Trophoblast cell (in vitro differentiated cells and primary cell): ENCODE measurements around the gene SCN1A.

ENCODE experiments used
- DNase-seq, 2 donors: peaks; one replicate each; pipeline ENCODE4 v3.0.0-alpha.2; 2016
- H2AFZ ChIP-seq: 2 replicates; pipeline ENCODE4 v1.6.1; 2013; ENCODE audit warnings: low read length, moderate library complexity, mild to moderate bottlenecking; ENCODE audit not compliant: insufficient read depth, poor library complexity
- H2AK5ac ChIP-seq: 2 replicates; pipeline ENCODE4 v1.6.1; 2013; ENCODE audit warnings: mild to moderate bottlenecking, low read length
- H2BK120ac ChIP-seq: 2 replicates; pipeline ENCODE4 v1.6.1; 2013; ENCODE audit warnings: low read length, mild to moderate bottlenecking, moderate library complexity; ENCODE audit not compliant: insufficient read depth, poor library complexity
- H2BK12ac ChIP-seq: 2 replicates; pipeline ENCODE4 v1.6.1; 2013; ENCODE audit warnings: mild to moderate bottlenecking, low read length, moderate library complexity
- H2BK5ac ChIP-seq: 2 replicates; pipeline ENCODE4 v1.6.1; 2013; ENCODE audit warnings: low read length, low read depth, moderate library complexity, mild to moderate bottlenecking; ENCODE audit not compliant: poor library complexity
- H3K14ac ChIP-seq: 2 replicates; pipeline ENCODE4 v1.6.1; 2013; ENCODE audit warnings: mild to moderate bottlenecking, low read length
- H3K18ac ChIP-seq: 2 replicates; pipeline ENCODE4 v1.6.1; 2013; ENCODE audit warnings: mild to moderate bottlenecking, low read length
- H3K23ac ChIP-seq: 2 replicates; pipeline ENCODE4 v1.6.1; 2013; ENCODE audit warnings: low read length
- H3K27ac ChIP-seq: 2 replicates; pipeline ENCODE4 v1.5.1; 2013; ENCODE audit warnings: low read depth, mild to moderate bottlenecking, inconsistent platforms, low read length, moderate library complexity
- H3K27me3 ChIP-seq: 2 replicates; pipeline ENCODE4 v1.6.1; 2013; ENCODE audit warnings: inconsistent platforms, mild to moderate bottlenecking, low read length, moderate library complexity; ENCODE audit not compliant: insufficient read depth
- H3K36me3 ChIP-seq, 2 experiments: 1 replicate in 1 of 2; 2 replicates in 1 of 2; pipeline ENCODE4 v1.6.1; 2013; ENCODE audit warnings: low read length in 2 of 2, mild to moderate bottlenecking in 2 of 2, moderate library complexity in 1 of 2; ENCODE audit not compliant: insufficient read depth in 2 of 2, control insufficient read depth in 1 of 2
- H3K4ac ChIP-seq: 2 replicates; pipeline ENCODE4 v1.6.1; 2013; ENCODE audit warnings: low read depth, mild to moderate bottlenecking, low read length, moderate library complexity
- H3K4me1 ChIP-seq, 2 experiments: 1 replicate in 1 of 2; 2 replicates in 1 of 2; pipeline ENCODE4 v1.6.1; 2013; ENCODE audit warnings: low read length in 2 of 2, mild to moderate bottlenecking in 2 of 2, moderate library complexity in 1 of 2; ENCODE audit not compliant: insufficient read depth in 2 of 2, control insufficient read depth in 1 of 2
- H3K4me2 ChIP-seq: 2 replicates; pipeline ENCODE4 v1.6.1; 2013; ENCODE audit warnings: inconsistent platforms, mild to moderate bottlenecking, low read length, moderate library complexity
- H3K4me3 ChIP-seq: 2 replicates; pipeline ENCODE4 v1.5.1; 2013; ENCODE audit warnings: mild to moderate bottlenecking, low read depth, low read length, inconsistent platforms
- H3K79me1 ChIP-seq: one replicate; pipeline ENCODE4 v1.6.1; 2013; ENCODE audit warnings: low read length
- H3K79me2 ChIP-seq: 2 replicates; pipeline ENCODE4 v1.6.1; 2013; ENCODE audit warnings: low read length, mild to moderate bottlenecking; ENCODE audit not compliant: control insufficient read depth, insufficient read depth, poor library complexity
- H3K9ac ChIP-seq: 2 replicates; pipeline ENCODE4 v1.6.1; 2013; ENCODE audit warnings: mild to moderate bottlenecking, low read length
- H3K9me3 ChIP-seq: 2 replicates; pipeline ENCODE4 v1.6.1; 2013; ENCODE audit warnings: low read depth, mild to moderate bottlenecking, control low read depth, inconsistent platforms, low read length; ENCODE audit not compliant: insufficient read depth
- H4K12ac ChIP-seq: 2 replicates; pipeline ENCODE4 v1.6.1; 2013; ENCODE audit warnings: low read depth, mild to moderate bottlenecking, low read length, moderate library complexity
- H4K8ac ChIP-seq: 2 replicates; pipeline ENCODE4 v1.6.1; 2013; ENCODE audit warnings: low read depth, mild to moderate bottlenecking, low read length, moderate library complexity
- H4K91ac ChIP-seq: one replicate; pipeline ENCODE4 v1.6.1; 2013; ENCODE audit warnings: low read depth, mild to moderate bottlenecking, low read length, moderate library complexity
- WGBS: extraction: QIAGEN DNeasy Blood & Tissue Kit; methylation state at CpG from one replicate; pipeline ENCODE4 v1.1.7; 2013; ENCODE audit warnings: missing lambda C conversion rate; ENCODE audit not compliant: insufficient read length, insufficient coverage; ENCODE audit errors: extremely low coverage; 5-methylcytosine and 5-hydroxymethylcytosine counted together

SCN1A gene

DNA sequence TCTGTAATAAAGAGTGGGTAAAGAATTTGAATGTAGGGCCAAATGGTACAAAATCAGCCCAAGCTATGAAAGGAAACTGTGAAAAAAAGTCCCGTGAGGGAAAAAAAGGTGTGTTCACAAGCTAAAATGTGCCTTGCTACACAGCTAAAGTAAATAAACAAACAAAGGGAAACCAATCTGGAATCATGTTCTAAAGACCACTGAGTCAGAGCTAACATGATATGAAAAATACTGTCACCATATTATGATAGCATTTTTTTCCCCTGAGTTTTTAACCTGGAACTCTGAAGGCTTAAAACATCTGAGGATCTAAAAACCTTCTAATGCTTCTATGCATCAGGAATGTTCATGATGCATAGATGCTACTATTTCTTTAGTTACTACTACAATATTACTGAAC is 58.8 kb downstream of the SCN1A start:
- Histone ChIP-seq H3K36me3 (no peaks in the 10 kb centered on the region), H4K91ac (no peak overlapping the region), H3K9ac (no peak overlapping the region), H2BK120ac (no peak overlapping the region), H3K27ac (no peak overlapping the region), H3K27me3 (no peaks in the 10 kb centered on the region), H3K23ac (no peak overlapping the region), H2AFZ (no peak overlapping the region), H3K79me2 (no peaks in the 10 kb centered on the region), H3K14ac (no peak overlapping the region), H3K4ac (no peak overlapping the region), H4K8ac (no peak overlapping the region), H3K4me1 (no peaks in the 10 kb centered on the region), H3K79me1 (no peaks in the 10 kb centered on the region), H4K12ac (no peak overlapping the region), H2AK5ac (no peak overlapping the region), H3K18ac (no peak overlapping the region), H2BK12ac (no peak overlapping the region), H2BK5ac (no peak overlapping the region), H3K4me3 (no peak overlapping the region), H3K9me3 (no peaks in the 10 kb centered on the region), H3K4me2 (no peak overlapping the region)
- no CpG with 5 or more reads among the region's 1 CpG for WGBS
- peak in 1 of 2 donors; percentile 19 for DNase-seq

GRCh38 chr2:166067229-166067628 is 60.6 kb downstream of the SCN1A start:
- no peaks in the 10 kb centered on the region for H3K79me2 ChIP-seq
- no peak overlapping the region for H4K8ac ChIP-seq
- H3K9ac ChIP-seq = no peak overlapping the region
- no peak overlapping the region for H3K27ac ChIP-seq
- no peak overlapping the region for H4K12ac ChIP-seq
- no CpG with 5 or more reads among the region's 2 CpGs for WGBS
- no peaks in the 10 kb centered on the region for H3K79me1 ChIP-seq
- H4K91ac ChIP-seq = no peak overlapping the region
- no peaks in the 10 kb centered on the region for H3K36me3 ChIP-seq
- no peak overlapping the region for H3K4me3 ChIP-seq
- H3K9me3 ChIP-seq = no peaks in the 10 kb centered on the region
- no peaks in the 10 kb centered on the region for H3K4me1 ChIP-seq
- H2BK12ac ChIP-seq = no peak overlapping the region
- no peak overlapping the region for H3K18ac ChIP-seq
- no peak overlapping the region for H2BK120ac ChIP-seq
- no peak overlapping the region for H2AK5ac ChIP-seq
- no peak overlapping the region for H2BK5ac ChIP-seq
- no peak for DNase-seq
- H3K4me2 ChIP-seq = no peak overlapping the region
- H3K27me3 ChIP-seq = no peaks in the 10 kb centered on the region
- no peak overlapping the region for H3K4ac ChIP-seq
- no peak overlapping the region for H3K14ac ChIP-seq
- H2AFZ ChIP-seq = no peak overlapping the region
- H3K23ac ChIP-seq = no peak overlapping the region

DNA sequence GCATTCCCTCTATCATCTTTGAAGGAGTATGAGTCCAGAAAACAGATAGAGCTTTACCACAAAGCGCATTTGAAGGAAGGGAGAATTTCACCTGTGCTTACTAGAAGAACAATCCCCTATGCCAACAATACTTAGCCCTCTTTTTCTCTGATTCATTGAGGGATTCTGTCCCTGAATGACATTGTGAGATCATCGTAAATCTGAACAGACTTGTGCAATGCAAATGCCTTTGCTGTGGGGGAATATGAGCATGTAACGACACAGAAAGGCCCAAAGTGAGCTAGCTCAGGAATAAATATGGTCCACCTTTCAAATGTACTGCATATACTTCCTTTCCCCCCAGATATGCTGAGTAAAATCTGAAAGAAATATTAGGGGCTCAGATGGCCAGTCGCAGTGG is 67.6 kb downstream of the SCN1A start:
- H3K9me3 ChIP-seq = no peaks in the 10 kb centered on the region
- no peaks in the 10 kb centered on the region for H3K27me3 ChIP-seq
- H3K14ac ChIP-seq = no peak overlapping the region
- no peak overlapping the region for H2BK5ac ChIP-seq
- no peak overlapping the region for H4K12ac ChIP-seq
- H3K36me3 ChIP-seq = no peaks in the 10 kb centered on the region
- H4K91ac ChIP-seq = no peak overlapping the region
- H2BK120ac ChIP-seq = no peak overlapping the region
- no peaks in the 10 kb centered on the region for H3K79me1 ChIP-seq
- H3K9ac ChIP-seq = no peak overlapping the region
- no peak overlapping the region for H3K27ac ChIP-seq
- H3K18ac ChIP-seq = no peak overlapping the region
- H3K4me1 ChIP-seq = no peaks in the 10 kb centered on the region
- no peak overlapping the region for H2BK12ac ChIP-seq
- no peak overlapping the region for H3K4me2 ChIP-seq
- H3K4me3 ChIP-seq = no peak overlapping the region
- no peak overlapping the region for H2AK5ac ChIP-seq
- no peaks in the 10 kb centered on the region for H3K79me2 ChIP-seq
- H2AFZ ChIP-seq = no peak overlapping the region
- no peak overlapping the region for H3K4ac ChIP-seq
- no peak for DNase-seq
- no peak overlapping the region for H3K23ac ChIP-seq
- H4K8ac ChIP-seq = no peak overlapping the region
- WGBS = no CpG with 5 or more reads among the region's 4 CpGs

GRCh38 chr2:166057370-166058164 is 70.3 kb downstream of the SCN1A start:
- Histone ChIP-seq H3K14ac (no peak overlapping the region), H4K91ac (no peak overlapping the region), H3K4me2 (no peak overlapping the region), H4K12ac (no peak overlapping the region), H2BK12ac (no peak overlapping the region), H2BK5ac (no peak overlapping the region), H3K27ac (no peak overlapping the region), H3K9me3 (no peaks in the 10 kb centered on the region), H3K27me3 (no peaks in the 10 kb centered on the region), H3K79me1 (no peaks in the 10 kb centered on the region), H3K4me1 (no peaks in the 10 kb centered on the region), H2AK5ac (no peak overlapping the region), H2BK120ac (no peak overlapping the region), H4K8ac (no peak overlapping the region), H3K9ac (no peak overlapping the region), H3K4me3 (no peak overlapping the region), H3K79me2 (no peaks in the 10 kb centered on the region), H3K23ac (no peak overlapping the region), H3K18ac (no peak overlapping the region), H2AFZ (no peak overlapping the region), H3K36me3 (no peaks in the 10 kb centered on the region), H3K4ac (no peak overlapping the region)
- WGBS = no CpG with 5 or more reads among the region's 4 CpGs
- peak in 1 of 2 donors; percentile 61 for DNase-seq
